Measurements from ENCODE around the gene IHH.

DNA sequence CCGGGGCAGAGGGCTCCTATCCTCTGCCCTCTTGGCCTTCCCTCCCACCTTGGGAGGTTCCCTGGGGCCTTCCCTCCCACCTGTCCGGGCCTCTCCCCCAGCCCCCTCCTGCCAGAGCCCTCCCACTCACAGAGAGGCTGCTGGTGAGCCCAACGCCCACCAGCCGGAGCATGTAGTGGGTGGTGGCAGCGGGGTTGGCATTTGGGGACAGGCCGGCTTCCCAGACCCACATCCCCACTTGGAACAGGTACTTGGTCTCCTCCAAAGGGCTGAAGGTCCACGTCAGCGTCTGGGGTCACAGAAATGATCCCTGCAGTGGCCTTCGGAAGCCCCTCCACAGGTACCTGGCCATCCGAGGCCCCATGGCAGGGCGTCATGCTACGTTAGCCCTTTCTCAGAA is 38.7 kb downstream of the IHH start:
- TF ChIP-seq, protein P1, sequence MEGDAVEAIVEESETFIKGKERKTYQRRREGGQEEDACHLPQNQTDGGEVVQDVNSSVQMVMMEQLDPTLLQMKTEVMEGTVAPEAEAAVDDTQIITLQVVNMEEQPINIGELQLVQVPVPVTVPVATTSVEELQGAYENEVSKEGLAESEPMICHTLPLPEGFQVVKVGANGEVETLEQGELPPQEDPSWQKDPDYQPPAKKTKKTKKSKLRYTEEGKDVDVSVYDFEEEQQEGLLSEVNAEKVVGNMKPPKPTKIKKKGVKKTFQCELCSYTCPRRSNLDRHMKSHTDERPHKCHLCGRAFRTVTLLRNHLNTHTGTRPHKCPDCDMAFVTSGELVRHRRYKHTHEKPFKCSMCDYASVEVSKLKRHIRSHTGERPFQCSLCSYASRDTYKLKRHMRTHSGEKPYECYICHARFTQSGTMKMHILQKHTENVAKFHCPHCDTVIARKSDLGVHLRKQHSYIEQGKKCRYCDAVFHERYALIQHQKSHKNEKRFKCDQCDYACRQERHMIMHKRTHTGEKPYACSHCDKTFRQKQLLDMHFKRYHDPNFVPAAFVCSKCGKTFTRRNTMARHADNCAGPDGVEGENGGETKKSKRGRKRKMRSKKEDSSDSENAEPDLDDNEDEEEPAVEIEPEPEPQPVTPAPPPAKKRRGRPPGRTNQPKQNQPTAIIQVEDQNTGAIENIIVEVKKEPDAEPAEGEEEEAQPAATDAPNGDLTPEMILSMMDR (IDR thresholded peaks at IDR 0.05) = no peak
- no peak for TF ChIP-seq POLR2A (IDR thresholded peaks at IDR 0.05)
- TF ChIP-seq EP300 (IDR thresholded peaks at IDR 0.05) = no peak
- no peak for TF ChIP-seq POLR2AphosphoS5 (IDR thresholded peaks at IDR 0.05)

Measured in stomach (tissue), 4 donors.